ENCODE results near the gene ACADVL.

DNA sequence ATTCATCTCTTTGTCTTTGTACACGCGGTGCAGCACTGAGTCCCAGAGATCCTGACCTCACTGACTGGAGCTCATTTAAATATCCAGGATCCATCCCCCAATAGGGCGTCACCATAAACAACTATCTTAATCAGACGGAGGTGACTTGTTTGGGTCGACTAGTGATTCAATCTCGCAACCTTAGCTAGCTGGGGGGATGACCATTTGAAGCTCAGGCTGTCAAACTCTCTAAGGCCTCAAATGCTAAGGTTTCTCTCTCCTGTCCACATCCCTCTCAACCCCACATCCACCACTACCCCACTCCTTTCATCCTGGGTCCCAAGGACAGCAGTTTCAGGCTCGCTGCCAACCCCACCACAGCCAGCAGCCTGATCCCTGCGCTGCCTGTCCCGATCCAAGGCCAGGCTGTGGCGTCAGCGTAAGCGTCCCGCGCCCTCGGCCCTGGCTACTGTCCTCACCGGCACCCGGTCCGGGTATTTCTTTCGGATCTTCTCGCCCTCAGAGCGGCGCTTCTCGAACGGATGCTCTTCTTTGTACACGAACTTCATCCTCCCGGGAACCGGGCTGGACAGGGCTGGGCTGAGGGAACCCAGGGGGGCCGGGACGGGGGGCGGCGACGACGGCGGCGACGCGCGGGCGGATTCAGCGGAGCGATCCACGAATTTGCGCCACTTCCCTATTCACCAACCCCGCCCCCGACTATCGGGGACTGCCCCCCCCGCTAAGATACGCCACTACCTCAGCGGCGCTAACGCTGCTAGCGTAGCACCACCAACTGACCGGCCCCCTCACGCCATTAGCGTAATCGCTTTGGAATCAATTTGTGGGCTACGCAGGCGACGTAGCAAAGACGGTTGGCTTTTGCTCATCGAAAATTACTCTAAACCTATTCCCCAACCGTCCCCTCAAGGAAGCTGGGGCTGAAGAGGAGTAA lies 22.3 kb downstream of the ACADVL start, which contains the start of gene GABARAP:
- TF ChIP-seq, protein P1, sequence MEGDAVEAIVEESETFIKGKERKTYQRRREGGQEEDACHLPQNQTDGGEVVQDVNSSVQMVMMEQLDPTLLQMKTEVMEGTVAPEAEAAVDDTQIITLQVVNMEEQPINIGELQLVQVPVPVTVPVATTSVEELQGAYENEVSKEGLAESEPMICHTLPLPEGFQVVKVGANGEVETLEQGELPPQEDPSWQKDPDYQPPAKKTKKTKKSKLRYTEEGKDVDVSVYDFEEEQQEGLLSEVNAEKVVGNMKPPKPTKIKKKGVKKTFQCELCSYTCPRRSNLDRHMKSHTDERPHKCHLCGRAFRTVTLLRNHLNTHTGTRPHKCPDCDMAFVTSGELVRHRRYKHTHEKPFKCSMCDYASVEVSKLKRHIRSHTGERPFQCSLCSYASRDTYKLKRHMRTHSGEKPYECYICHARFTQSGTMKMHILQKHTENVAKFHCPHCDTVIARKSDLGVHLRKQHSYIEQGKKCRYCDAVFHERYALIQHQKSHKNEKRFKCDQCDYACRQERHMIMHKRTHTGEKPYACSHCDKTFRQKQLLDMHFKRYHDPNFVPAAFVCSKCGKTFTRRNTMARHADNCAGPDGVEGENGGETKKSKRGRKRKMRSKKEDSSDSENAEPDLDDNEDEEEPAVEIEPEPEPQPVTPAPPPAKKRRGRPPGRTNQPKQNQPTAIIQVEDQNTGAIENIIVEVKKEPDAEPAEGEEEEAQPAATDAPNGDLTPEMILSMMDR (IDR thresholded peaks at IDR 0.05): no peak
- peak in 2 of 4 donors; percentile 37 to 77 for TF ChIP-seq POLR2A (IDR thresholded peaks at IDR 0.05)

Measured in esophagus squamous epithelium (tissue), 4 donors.